HG02943 (cell line): ENCODE measurements around the gene FBXL16.

ENCODE experiments used
- ATAC-seq: cut with Tn5 transposase; IDR thresholded peaks from one replicate; pipeline ENCODE4 v1.9.1; 2021; ENCODE audit warnings: mild to moderate bottlenecking, low read depth, moderate library complexity; ENCODE audit not compliant: unreplicated experiment

FBXL16 gene

GRCh38 chr16:735982-736453, 30.4 kb upstream of the FBXL16 start:
- ATAC-seq: no peak

- ATAC-seq: no peak
These were observed 29.6 kb upstream of the FBXL16 start for GRCh38 chr16:734981-735881.

GRCh38 chr16:734208-734980, 28.8 kb upstream of the FBXL16 start:
- ATAC-seq: no peak

- ATAC-seq: no peak
These were observed 28.0 kb upstream of the FBXL16 start for GRCh38 chr16:733382-734207.

- no peak for ATAC-seq
These were observed 27.3 kb upstream of the FBXL16 start for GRCh38 chr16:732936-733335.

DNA sequence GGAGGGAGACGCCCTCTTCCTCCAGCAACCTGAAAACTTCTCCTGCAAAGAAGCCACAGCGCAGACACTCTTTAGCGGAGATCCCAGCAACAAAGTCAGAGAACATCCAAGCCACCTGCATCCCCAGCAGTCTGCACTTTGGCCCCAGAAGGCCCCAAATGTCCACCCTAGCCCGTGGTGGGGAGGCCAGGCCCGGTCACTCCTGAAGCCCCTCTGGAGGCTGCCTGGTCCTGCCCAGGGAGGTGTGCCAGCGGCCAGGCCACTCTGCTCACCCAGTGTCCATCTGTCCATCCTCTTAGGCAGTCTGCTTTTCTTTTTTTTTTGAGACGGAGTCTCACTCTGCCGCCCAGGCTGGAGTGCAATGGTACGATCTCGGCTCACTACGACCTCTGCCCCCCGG, 26.7 kb upstream of the FBXL16 start:
- no peak for ATAC-seq

- no peak for ATAC-seq
These were observed 25.3 kb upstream of the FBXL16 start for GRCh38 chr16:730666-731509.

DNA sequence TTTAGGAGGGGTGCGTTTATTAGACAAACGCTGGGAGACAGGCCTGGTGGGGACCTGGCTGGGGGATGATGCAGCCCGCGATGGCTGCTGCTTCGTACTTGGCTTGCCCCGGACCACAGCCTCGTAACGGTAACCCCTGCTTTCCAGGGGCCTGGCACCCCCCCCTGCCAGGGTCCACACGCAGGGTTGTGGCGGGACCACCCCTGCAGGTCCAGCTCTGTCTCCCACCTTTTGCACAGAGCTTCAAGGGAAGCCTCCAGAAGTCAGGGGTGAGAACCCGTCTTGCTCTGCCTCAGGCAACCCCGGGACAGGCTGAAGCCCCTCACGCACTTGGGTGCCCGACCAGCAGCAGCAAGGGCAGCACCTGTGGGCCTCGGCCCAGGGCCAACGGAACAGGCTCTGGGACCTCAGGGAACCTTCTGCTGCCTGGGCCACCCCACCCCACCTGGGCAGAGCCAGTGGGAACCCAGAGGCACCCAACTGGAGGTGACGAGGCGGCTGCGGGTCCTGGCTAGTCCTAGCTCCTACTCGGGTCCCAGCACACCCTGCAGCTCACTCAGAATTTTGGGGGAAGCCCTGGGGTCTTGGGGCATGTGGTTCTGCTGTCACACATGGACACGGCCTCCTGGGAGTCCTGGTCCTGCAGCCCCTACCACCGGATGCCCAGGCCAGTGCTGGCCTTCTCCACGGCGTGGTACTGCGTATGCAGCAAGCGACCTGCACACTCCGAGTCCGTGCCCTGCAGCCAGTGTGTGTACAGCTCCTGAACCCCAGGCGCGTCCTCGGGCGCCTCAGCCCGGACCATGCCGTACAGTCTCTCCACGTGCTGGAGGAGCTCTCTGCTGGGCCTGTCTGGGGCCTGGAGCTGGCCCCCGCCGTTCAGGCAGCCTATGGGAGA, 24.4 kb upstream of the FBXL16 start:
- no peak for ATAC-seq

GRCh38 chr16:728890-729744, 23.5 kb upstream of the FBXL16 start:
- no peak for ATAC-seq

GRCh38 chr16:728131-728889, 22.7 kb upstream of the FBXL16 start:
- no peak for ATAC-seq

GRCh38 chr16:727291-727977, 21.8 kb upstream of the FBXL16 start:
- no peak for ATAC-seq

DNA sequence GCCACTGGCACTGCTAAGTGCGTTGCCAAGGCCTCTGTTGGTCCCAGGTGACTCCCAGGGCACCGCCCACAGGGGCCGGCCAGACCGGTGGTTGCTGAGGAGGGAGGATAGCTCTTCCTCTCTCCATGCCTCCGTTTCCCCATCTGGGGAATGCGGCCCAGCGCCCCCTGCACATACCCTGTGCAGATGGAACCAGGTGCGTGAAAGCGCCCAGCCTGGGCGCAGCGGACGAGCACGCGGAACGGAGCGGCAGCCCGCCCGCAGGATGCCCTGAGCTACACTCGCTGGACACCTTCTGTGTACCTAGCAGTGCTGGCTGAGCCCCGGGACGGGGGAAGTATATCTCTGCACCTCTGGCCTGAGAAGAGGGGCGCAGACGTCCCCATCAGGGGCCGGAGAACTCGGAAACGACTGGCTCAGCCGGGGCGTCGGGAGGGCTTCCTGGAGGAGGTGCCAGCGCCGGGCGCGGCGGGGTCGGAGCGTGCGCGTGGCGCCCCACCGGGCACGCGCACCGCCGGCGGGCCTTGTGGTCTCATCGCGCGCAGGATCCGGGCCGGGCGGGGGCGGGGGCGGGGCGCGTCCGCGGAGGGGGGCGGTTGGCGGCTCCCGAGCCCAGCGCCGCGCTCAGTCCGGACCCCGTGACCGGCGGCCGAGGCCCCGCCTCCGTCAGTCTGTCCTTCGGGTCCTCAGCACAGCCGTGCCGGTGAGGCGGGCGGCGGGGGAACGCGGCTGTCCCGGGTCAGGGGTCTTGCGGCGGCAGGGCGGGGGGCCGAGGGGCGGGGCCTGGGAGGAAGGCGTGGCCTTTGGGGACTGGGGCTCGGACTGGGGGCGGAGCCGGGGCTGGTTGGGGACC, 21.1 kb upstream of the FBXL16 start, which contains the start of the genes CCDC78 and HAGHL:
Gene CCDC78 (minus strand): TSS at position 6 of the 853 bp plus-strand sequence. CDS start 76 bp downstream, outside the sequence.
Gene HAGHL (plus strand): TSS at position 669 of the 853 bp plus-strand sequence. CDS start 404 bp downstream, outside the sequence.
- ATAC-seq: no peak

- ATAC-seq: no peak
These were observed 20.5 kb upstream of the FBXL16 start for GRCh38 chr16:726188-726437.

- ATAC-seq: no peak
These were observed 20.0 kb upstream of the FBXL16 start for GRCh38 chr16:725463-726187.

GRCh38 chr16:725041-725376, 19.4 kb upstream of the FBXL16 start:
- ATAC-seq: no peak
